Lung (tissue), 12 donors: ENCODE results near the gene L3HYPDH. TPM values are rescaled to one million over a fixed set of nuclear protein-coding genes. Genes with fewer than 3 reads are reported as not detected.

Source experiments
- ATAC-seq: fragments of 200-7000 bp; cut with Tn5 transposase; one replicate; pipeline ENCODE4 v1.9.1; 2020; ENCODE audit warnings: moderate number of reproducible peaks; ENCODE audit not compliant: insufficient read depth, low FRiP score
- DNase-seq, 3 donors: peaks; one replicate each; pipeline ENCODE4 v3.0.0-alpha.2; 2013 to 2017
- H3K27ac ChIP-seq, 2 donors: one replicate each; pipeline ENCODE4 v1.5.1; 2013; ENCODE audit warnings: mild to moderate bottlenecking in 2 of 2, moderate library complexity in 2 of 2, control low read depth in 1 of 2, inconsistent platforms in 1 of 2, low read depth in 1 of 2, low read length in 1 of 2
- H3K27me3 ChIP-seq, 3 donors: one replicate each; pipeline ENCODE4 v1.5.1; 2013; ENCODE audit warnings: low read length in 2 of 3; ENCODE audit not compliant: control insufficient read depth in 3 of 3, insufficient read depth in 3 of 3
- H3K36me3 ChIP-seq, 4 donors: one replicate each; pipeline ENCODE4 v1.5.1; 2013; ENCODE audit warnings: low read length in 4 of 4, mild to moderate bottlenecking in 1 of 4, moderate library complexity in 1 of 4; ENCODE audit not compliant: control insufficient read depth in 4 of 4, insufficient read depth in 4 of 4
- H3K4me1 ChIP-seq, 5 donors: one replicate each; pipeline ENCODE4 v1.5.1; 2013; ENCODE audit warnings: low read length in 5 of 5, mild to moderate bottlenecking in 2 of 5, moderate library complexity in 1 of 5; ENCODE audit not compliant: control insufficient read depth in 5 of 5, insufficient read depth in 5 of 5
- H3K4me3 ChIP-seq: one replicate; pipeline ENCODE4 v1.5.1; 2013; ENCODE audit warnings: mild to moderate bottlenecking, control low read depth, moderate library complexity
- H3K9ac ChIP-seq, 2 donors: one replicate each; pipeline ENCODE4 v1.5.1; 2013; ENCODE audit warnings: low read length in 2 of 2, control low read depth in 1 of 2; ENCODE audit not compliant: insufficient read depth in 1 of 2
- H3K9me3 ChIP-seq, 4 donors: one replicate each; pipeline ENCODE4 v1.5.1; 2013; ENCODE audit warnings: low read length in 3 of 4, mild to moderate bottlenecking in 1 of 4, moderate library complexity in 1 of 4; ENCODE audit not compliant: control insufficient read depth in 4 of 4, insufficient read depth in 3 of 4
- WGBS, 2 donors: extraction: QIAGEN DNeasy Blood & Tissue Kit; methylation state at CpG; one replicate each; pipeline ENCODE4 v1.1.7; 2013; 5-methylcytosine and 5-hydroxymethylcytosine counted together
- polyA plus RNA-seq, 2 donors: library from polyadenylated mRNA; stranded (reverse); fragments of 200-250 nt; gene quantifications; one replicate each; pipeline ENCODE4 v1.2.1, GENCODE V29; 2013
- total RNA-seq, 2 donors: library from RNA; depleted of rRNA in 1 of 2; stranded (reverse); fragments of >200 nt in 1 of 2; gene quantifications; one replicate each; pipeline ENCODE4 v1.2.1, GENCODE V29; 2014 to 2021
- TF ChIP-seq, protein P1 (sequence below): IDR thresholded peaks from 2 replicates; pipeline ENCODE4 v1.5.1; 2012; ENCODE audit warnings: mild to moderate bottlenecking; ENCODE audit errors: control extremely low read depth, extremely low read depth
- donor health status: control.
- donor health status: control.
- donor health status: Bipolar disorder and iron deficiency.
- donor health status: healthy.
- donor health status: DM: yes; HTN: yes; CAD: no.

L3HYPDH gene
- total and polyA plus RNA-seq, 4 donors = 17.1 to 32.8 (median 25.0) TPM

DNA sequence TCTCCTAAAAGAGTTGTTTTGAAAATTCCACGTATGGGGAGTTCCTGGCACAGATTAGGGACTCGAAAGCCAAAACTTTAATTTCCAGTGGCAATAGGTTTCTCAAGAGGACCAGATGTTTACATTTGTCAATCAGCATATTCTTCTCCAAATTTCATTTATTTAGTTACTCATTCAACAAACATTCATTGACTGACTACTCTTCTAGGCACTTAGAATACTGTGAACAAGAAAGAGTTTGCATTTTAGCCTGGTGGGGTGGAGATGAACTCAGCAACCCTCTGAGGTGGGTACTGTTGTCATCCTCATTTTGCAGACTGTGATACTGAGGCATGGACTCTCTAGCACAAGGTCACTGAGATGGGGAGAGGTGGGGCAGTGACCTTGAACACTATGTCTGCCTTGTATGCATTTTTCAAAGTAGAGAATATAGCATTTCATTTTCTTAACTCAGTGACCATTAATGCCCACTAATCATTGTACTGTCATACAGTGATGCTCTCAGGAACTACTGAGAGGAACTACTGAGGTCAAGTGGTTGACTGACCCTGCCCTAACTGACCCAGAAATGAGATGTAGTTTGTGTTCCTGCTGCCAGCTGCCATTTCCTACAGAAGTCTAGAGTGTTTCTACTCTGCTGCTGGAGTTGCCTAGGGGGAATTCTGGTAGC, 2.2 kb downstream of the L3HYPDH start:
- TF ChIP-seq, protein P1, sequence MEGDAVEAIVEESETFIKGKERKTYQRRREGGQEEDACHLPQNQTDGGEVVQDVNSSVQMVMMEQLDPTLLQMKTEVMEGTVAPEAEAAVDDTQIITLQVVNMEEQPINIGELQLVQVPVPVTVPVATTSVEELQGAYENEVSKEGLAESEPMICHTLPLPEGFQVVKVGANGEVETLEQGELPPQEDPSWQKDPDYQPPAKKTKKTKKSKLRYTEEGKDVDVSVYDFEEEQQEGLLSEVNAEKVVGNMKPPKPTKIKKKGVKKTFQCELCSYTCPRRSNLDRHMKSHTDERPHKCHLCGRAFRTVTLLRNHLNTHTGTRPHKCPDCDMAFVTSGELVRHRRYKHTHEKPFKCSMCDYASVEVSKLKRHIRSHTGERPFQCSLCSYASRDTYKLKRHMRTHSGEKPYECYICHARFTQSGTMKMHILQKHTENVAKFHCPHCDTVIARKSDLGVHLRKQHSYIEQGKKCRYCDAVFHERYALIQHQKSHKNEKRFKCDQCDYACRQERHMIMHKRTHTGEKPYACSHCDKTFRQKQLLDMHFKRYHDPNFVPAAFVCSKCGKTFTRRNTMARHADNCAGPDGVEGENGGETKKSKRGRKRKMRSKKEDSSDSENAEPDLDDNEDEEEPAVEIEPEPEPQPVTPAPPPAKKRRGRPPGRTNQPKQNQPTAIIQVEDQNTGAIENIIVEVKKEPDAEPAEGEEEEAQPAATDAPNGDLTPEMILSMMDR = no peak
- Histone ChIP-seq H3K36me3 (peaks cover 0 to 9% (median 5%) of the 10 kb centered on the region in 4 donors), H3K27ac (peak overlapping the region; percentile 68 to 80), H3K4me1 (peaks cover 7 to 39% (median 19%) of the 10 kb centered on the region in 5 donors), H3K4me3 (no peak overlapping the region), H3K27me3 (no peaks in the 10 kb centered on the region), H3K9me3 (no peaks in the 10 kb centered on the region), H3K9ac (peak overlapping the region in 1 of 2 donors; percentile 14)
- no peak for ATAC-seq
- WGBS, 2 donors = 45 to 50% methylated on average over 2 of the region's 2 CpGs
- peak in 2 of 3 donors; percentile 51 to 57 for DNase-seq

DNA sequence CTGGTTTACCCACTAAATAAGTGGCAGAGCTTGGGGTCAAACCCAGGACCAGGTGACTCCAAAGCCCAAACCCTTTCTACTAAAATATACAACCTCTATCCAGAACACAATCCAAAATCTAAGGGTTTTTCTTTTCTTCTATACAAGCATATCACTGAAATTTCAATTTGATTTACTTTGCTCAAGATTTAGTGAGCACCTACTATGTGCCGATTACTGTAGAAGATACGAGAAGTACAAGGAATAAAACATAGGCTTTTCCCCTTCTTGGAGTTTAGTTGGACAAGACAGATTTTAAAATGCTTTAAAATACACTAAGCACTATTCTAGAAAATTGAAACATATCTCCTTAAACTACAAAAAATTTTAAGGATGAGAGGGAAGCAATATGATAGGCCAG, 2.8 kb downstream of the L3HYPDH start:
- H3K27me3 ChIP-seq = no peaks in the 10 kb centered on the region
- DNase-seq (no peak), ATAC-seq (no peak)
- H3K9ac ChIP-seq = no peak overlapping the region
- peaks cover 7 to 39% (median 19%) of the 10 kb centered on the region in 5 donors for H3K4me1 ChIP-seq
- peak overlapping the region in 1 of 2 donors; percentile 68 for H3K27ac ChIP-seq
- H3K4me3 ChIP-seq = no peak overlapping the region
- TF ChIP-seq, protein P1 = no peak
- WGBS, 2 donors = 98% methylated on average over 2 of the region's 2 CpGs
- H3K9me3 ChIP-seq = no peaks in the 10 kb centered on the region
- peaks cover 0 to 9% (median 5%) of the 10 kb centered on the region in 4 donors for H3K36me3 ChIP-seq

DNA sequence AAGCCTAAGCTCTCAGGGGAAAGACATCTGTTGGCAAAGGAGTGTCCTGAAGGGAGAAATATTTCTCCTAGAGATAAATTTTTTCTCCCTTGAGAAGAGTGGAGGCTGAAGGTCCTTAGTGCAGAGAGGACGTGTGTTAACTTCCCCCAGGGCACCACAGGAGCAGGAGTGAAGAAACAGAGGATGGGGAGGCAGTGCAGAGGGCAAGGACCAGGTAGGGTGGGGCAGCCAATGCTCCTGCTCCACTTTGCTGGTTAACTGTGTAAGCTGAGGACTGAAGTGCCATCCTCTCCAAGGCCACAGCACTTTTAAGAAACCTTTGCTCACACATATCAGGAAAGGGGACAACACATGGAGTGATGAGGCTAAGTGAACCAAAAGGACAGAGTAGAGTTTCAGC, 4.0 kb downstream of the L3HYPDH start:
- TF ChIP-seq, protein P1 = no peak
- H3K4me1 ChIP-seq = peaks cover 7 to 33% (median 14%) of the 10 kb centered on the region in 5 donors
- no peaks in the 10 kb centered on the region for H3K27me3 ChIP-seq
- no peak overlapping the region for H3K4me3 ChIP-seq
- peaks cover 3 to 16% (median 14%) of the 10 kb centered on the region in 4 donors for H3K36me3 ChIP-seq
- ATAC-seq (no peak), DNase-seq (no peak)
- no peaks in the 10 kb centered on the region for H3K9me3 ChIP-seq
- no peak overlapping the region for H3K27ac ChIP-seq
- no peak overlapping the region for H3K9ac ChIP-seq
- 31 to 36% methylated on average over 1 of the region's 1 CpG for WGBS, 2 donors
